ENCODE measurements around the gene SAV1. TPM values are rescaled to one million over a fixed set of nuclear protein-coding genes. Genes with fewer than 3 reads are reported as not detected.

SAV1 gene
- total RNA-seq, 1 experiment from 2014 or later, result 37.1 TPM

- CTCF ChIA-PET, result no interaction called here
- H3K4me3 ChIP-seq, result no peak overlapping the region
- no peak for DNase-seq
- no peak overlapping the region for H3K27ac ChIP-seq
- TF ChIP-seq CTCF (conservative IDR thresholded peaks at IDR 0.05), result no peak
- no peak for TF ChIP-seq EZH2 (IDR thresholded peaks at IDR 0.05; ENCODE audit: low read depth)
- H3K36me3 ChIP-seq (ENCODE audit: low read depth), result no peaks in the 10 kb centered on the region
- H3K4me2 ChIP-seq, result no peak overlapping the region
- H3K4me1 ChIP-seq (replicated peaks; ENCODE audit: insufficient read depth), result no peaks in the 10 kb centered on the region
- H3F3A ChIP-seq (ENCODE audit: insufficient read depth, low read depth), result no peaks in the 10 kb centered on the region
- BruUV-seq (replicated peaks), result no TSS peak
- intact Hi-C loops (cut with micrococcal nuclease; ENCODE audit: unreplicated experiment), result no loop called here
- POLR2A ChIA-PET (ENCODE audit: unreplicated experiment), result no interaction called here
- no peaks in the 10 kb centered on the region for H4K20me1 ChIP-seq (ENCODE audit: insufficient read depth)
- no peaks in the 10 kb centered on the region for H3K9me2 ChIP-seq (ENCODE audit: insufficient read depth)
- H3K79me2 ChIP-seq (ENCODE audit: low read depth), result no peaks in the 10 kb centered on the region
- no peaks in the 10 kb centered on the region for H3K9me3 ChIP-seq (ENCODE audit: insufficient read depth, low read depth)
- H2AFZ ChIP-seq, result no peak overlapping the region
- no peaks in the 10 kb centered on the region for H3K27me3 ChIP-seq (ENCODE audit: insufficient read depth, low read depth)
These were observed 52.6 kb downstream of the SAV1 start for GRCh38 chr14:50615552-50615951.

- Histone ChIP-seq H3K27ac (no peak overlapping the region), H3F3A (ENCODE audit: insufficient read depth, low read depth) (no peaks in the 10 kb centered on the region), H2AFZ (no peak overlapping the region), H3K4me2 (no peak overlapping the region), H3K36me3 (ENCODE audit: low read depth) (no peaks in the 10 kb centered on the region), H3K4me3 (no peak overlapping the region), H4K20me1 (ENCODE audit: insufficient read depth) (no peaks in the 10 kb centered on the region), H3K27me3 (ENCODE audit: insufficient read depth, low read depth) (no peaks in the 10 kb centered on the region), H3K4me1 (replicated peaks; ENCODE audit: insufficient read depth) (no peaks in the 10 kb centered on the region), H3K9me2 (ENCODE audit: insufficient read depth) (no peaks in the 10 kb centered on the region), H3K79me2 (ENCODE audit: low read depth) (no peaks in the 10 kb centered on the region), H3K9me3 (ENCODE audit: insufficient read depth, low read depth) (no peaks in the 10 kb centered on the region)
- intact Hi-C loops (cut with micrococcal nuclease; ENCODE audit: unreplicated experiment), result no loop called here
- no TSS peak for BruUV-seq (replicated peaks)
- TF ChIP-seq CTCF (conservative IDR thresholded peaks at IDR 0.05), result no peak
- DNase-seq, result no peak
- CTCF ChIA-PET, result no interaction called here
- POLR2A ChIA-PET (ENCODE audit: unreplicated experiment), result no interaction called here
These were observed 53.0 kb downstream of the SAV1 start for GRCh38 chr14:50615056-50615455.

GRCh38 chr14:50612806-50613205, 55.3 kb downstream of the SAV1 start:
- Histone ChIP-seq H3K9me3 (ENCODE audit: insufficient read depth, low read depth) (no peaks in the 10 kb centered on the region), H3K79me2 (ENCODE audit: low read depth) (no peaks in the 10 kb centered on the region), H3K36me3 (ENCODE audit: low read depth) (no peaks in the 10 kb centered on the region), H3K27me3 (ENCODE audit: insufficient read depth, low read depth) (no peaks in the 10 kb centered on the region), H3K27ac (no peak overlapping the region), H3F3A (ENCODE audit: insufficient read depth, low read depth) (no peaks in the 10 kb centered on the region), H3K9me2 (ENCODE audit: insufficient read depth) (no peaks in the 10 kb centered on the region), H2AFZ (no peak overlapping the region), H4K20me1 (ENCODE audit: insufficient read depth) (no peaks in the 10 kb centered on the region), H3K4me1 (replicated peaks; ENCODE audit: insufficient read depth) (no peaks in the 10 kb centered on the region), H3K4me3 (no peak overlapping the region), H3K4me2 (no peak overlapping the region)
- POLR2A ChIA-PET (ENCODE audit: unreplicated experiment), result no interaction called here
- BruUV-seq (replicated peaks), result no TSS peak
- intact Hi-C loops (cut with micrococcal nuclease; ENCODE audit: unreplicated experiment), result no loop called here
- CTCF ChIA-PET, result no interaction called here
- TF ChIP-seq EZH2 (IDR thresholded peaks at IDR 0.05; ENCODE audit: low read depth), result no peak
- TF ChIP-seq CTCF (conservative IDR thresholded peaks at IDR 0.05), result no peak
- no peak for DNase-seq
